HG03097 (cell line): ENCODE results near the gene KRTAP3-1.
"Not testable (repeated sequence)": the region's sequence is repeated elsewhere in the genome, so short reads cannot be mapped to it uniquely, and the experiment has no call there.

Experiments
- ATAC-seq: cut with Tn5 transposase; IDR thresholded peaks from one replicate; pipeline ENCODE4 v1.9.1; 2021; ENCODE audit not compliant: unreplicated experiment, low FRiP score

Gene KRTAP3-1

DNA sequence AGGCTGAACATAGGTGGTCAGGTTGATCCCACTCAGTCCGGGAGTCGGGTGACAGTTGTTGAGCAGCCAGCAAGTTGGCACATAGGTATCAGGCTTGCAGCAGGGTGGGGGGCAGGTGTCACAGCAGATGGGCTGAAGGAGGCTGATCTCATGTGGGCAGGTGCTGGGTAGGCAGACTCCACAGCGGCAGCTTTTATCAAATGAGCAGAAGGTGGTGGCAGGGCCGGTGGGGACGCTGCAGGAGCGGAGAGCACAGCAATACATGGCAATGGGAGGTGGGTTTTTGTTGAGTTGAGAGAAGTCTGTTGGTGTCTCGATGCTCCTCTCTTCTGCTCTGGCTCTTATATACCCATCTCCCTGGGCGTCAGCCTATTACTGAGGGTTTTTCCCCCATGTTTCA is at the start of gene KRTAP3-1:
Gene KRTAP3-1 (minus strand): TSS at position 318 of the 400 bp plus-strand sequence. CDS start 54 bp downstream, at position 264.
- no peak for ATAC-seq

DNA sequence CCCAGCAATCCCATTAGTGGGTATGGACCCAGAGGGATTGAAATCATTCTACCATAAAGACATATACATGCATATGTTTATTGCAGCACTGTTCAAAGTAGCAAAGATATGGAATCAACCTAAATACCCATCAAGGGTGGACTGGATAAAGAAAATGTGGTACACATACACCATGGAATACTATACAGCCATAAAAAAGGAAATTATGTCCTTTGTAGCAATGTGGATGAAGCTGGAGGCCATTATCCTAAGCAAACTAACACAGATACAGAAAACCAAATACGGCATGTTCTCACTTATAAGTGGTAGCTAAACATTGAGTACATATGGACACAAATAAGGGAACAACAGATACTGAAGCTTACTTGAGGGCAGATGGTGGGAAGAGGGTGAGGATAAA is 48.6 kb upstream of the KRTAP3-1 start:
- ATAC-seq = no peak

DNA sequence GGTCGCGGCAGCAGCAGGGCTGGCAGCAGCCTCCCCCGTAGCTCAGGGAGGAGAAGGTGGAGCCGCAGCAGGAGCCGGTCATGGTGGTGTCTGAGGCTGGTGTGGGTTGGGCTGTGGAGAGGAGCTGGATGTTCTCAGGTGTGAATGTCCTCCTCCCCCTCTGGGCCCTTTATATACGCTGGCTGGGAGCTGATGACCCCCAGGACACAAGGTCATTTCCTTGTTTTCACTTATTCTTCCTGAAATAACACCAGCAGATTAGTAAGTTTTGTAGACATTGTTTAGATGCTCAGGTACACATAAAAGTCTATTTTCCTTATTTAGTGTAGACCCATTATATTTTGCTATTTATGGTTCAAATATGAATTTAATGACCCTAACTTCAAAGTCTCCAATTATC is 46.2 kb upstream of the KRTAP3-1 start, which contains the start of gene KRTAP2-2:
Gene KRTAP2-2 (minus strand): TSS at position 101 of the 400 bp plus-strand sequence. CDS start 19 bp downstream, at position 82.
- ATAC-seq = not testable (repeated sequence)

DNA sequence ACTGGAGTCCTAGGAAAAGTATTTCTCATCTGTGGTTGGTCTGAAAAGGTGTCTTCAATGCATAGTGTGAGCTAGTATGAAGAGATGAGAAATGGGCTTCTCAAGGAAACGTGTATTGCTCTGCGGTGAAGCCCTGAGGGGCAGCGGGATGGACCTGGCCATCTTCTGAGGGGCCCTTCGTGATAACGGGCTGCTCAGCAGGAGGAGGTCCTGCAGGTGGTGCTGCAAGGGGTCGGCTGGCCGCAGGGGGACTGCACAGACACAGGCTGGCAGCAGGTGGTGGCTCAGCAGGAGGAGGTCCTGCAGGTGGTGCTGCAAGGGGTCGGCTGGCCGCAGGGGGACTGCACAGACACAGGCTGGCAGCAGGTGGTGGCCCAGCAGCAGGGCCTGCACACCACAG is 45.6 kb upstream of the KRTAP3-1 start:
- ATAC-seq = not testable (repeated sequence)

DNA sequence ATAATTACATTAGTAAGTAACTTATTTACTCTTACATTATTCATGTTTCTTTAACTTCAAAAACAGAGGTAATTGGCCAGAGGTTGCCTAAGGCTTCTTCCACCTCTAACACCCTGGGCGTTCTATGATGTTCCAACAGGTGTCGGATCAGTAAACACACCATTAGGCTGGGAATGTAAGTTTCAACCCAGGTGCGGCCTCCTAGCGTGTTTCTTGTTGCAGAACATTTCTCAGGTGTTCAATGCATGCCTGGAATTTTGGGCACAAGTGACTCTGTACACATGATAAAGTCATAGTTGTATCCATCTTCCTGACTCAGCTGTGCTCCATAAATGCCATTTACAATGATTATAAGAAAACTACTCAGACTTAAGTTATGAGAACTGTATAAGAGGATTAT is 45.1 kb upstream of the KRTAP3-1 start:
- no peak for ATAC-seq

- no peak for ATAC-seq
Measured at GRCh38 chr17:41052566-41052965, 43.6 kb upstream of the KRTAP3-1 start.

DNA sequence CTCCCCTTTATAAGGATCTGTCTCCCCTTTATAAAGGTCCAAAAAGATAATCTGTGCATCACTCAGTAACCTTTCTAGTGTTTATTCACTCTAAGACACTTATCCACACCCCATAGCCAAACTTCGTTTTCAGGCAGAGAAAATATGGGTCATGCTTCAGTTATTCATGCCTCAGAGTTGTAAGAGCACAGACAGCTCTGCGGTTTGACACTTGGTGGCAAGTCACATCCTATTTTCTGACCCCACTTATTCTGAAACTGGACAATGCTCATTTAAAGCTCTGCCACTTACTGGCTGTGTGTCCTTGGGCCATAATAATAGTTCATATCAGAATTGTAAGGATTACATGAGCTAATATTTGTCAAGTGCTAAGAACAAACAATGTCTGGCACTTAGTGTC is 40.2 kb upstream of the KRTAP3-1 start:
- no peak for ATAC-seq

DNA sequence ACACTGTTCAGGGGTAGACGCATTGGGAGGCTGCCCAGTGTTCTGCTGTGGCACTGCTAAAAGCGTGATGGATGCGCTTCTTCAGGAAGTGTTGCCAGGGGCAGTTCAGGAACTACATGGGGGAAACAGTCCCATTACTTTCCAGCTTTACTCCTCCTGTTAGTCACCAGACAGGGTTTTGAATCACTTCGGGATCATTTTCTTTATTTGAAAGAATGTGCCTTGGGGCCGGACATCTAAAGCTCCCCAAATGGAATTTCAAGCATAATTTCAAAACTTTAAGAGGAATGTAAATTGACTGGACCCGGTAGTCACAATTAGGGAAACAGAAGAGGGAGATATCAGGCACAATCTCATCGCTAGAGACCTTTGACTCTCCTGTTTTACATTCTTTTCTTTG is 39.5 kb upstream of the KRTAP3-1 start:
- ATAC-seq = no peak

DNA sequence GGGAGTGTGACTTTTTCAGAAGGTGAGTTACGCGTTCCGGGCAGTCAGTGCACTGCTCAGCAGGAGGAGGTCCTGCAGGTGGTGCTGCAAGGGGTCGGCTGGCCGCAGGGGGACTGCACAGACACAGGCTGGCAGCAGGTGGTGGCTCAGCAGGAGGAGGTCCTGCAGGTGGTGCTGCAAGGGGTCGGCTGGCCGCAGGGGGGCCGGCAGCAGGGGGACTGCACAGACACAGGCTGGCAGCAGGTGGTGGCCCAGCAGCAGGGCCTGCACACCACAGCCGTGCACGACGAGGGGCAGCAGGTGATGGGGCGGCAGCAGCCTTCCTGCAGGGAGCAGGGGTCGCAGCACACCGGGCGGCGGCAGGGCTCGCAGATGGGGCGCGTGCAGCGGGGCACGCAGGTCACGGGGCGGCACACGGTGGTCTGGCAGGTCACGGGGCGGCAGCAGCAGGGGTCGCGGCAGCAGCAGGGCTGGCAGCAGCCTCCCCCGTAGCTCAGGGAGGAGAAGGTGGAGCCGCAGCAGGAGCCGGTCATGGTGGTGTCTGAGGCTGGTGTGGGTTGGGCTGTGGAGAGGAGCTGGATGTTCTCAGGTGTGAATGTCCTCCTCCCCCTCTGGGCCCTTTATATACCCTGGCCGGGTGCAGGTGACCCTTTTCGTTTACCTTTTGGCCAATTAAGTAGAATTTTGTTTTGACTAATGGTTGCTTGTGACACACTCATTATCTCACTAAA is 38.0 kb upstream of the KRTAP3-1 start, which contains the start of gene KRTAP2-1:
Gene KRTAP2-1 (minus strand): TSS at position 582 of the 731 bp plus-strand sequence. CDS start 49 bp downstream, at position 533.
- not testable (repeated sequence) for ATAC-seq

DNA sequence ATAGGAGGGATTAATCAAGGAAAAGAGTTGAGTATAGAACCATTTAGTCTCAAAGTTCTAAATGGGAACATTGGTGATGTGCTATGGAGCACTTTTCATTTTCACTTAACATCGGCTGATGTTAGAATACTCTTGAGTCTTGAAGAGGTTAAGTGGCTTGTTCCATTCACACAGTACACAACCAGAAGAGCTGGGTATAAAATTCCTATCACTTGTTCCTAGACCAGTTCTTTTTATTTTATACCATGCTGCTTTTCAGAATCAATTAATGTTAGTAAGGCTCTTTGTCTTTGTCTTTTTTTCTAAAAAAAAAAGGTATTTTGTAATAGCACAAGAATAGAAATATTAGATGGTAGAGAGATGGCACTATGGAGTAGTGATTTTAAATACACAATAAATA is 34.0 kb upstream of the KRTAP3-1 start:
- no peak for ATAC-seq

- ATAC-seq = not testable (repeated sequence)
Measured at GRCh38 chr17:41040783-41041571, 32.0 kb upstream of the KRTAP3-1 start, which contains the start of gene KRTAP1-1. Gene KRTAP1-1 (minus strand): TSS chr17:41041450. CDS start chr17:41041397, 53 bp downstream.

DNA sequence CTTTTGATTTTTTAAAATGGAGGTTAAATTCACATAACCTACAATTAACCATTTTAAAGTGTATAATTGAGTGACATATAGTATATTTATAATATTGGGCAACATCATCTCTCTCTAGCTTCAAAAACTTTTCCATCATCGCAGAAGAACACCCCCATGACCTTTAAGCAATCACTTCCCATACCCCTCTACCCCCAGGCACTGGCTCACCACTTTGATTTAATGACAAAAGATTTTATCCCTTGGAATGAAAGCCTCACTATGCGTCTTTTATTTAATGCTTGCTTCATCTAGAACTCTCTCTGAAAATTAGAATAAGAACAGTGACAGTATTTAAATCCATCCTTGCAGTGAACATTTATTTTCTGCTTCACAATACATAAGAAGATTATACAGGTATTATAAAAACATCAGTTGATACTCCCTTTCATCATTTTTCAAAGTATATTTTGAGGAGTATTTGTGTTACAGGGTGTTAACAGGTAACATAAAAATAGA is 29.0 kb upstream of the KRTAP3-1 start:
- ATAC-seq = no peak

DNA sequence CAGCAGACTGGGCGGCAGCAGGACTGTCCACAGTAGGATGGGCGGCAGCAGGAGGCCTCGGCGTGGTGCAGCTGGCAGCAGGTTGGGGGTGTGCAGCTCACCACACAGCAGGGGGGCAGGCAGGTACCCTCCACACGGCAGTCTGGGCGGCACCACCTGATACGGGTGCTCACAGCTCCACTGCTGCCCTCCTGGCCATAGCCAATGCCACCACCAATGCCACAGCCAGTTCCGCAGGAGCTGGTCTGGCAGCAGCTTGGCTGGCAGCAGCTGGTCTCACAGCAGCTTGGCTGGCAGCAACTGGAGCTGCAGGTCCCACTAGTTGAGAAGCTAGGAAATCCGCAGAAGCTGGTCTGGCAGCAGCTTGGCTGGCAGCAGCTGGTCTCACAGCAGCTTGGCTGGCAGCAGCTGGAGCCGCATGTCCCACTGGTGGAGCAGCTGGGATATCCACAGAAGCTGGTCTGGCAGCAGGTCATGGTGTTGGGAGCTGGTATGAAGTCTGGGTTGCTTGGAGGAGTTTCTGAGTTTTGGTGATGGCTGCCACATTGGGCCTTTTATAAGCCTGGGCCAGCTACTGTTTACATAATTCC is 25.5 kb upstream of the KRTAP3-1 start, which contains the start of gene KRTAP1-3:
Gene KRTAP1-3 (minus strand): TSS at position 529 of the 590 bp plus-strand sequence. CDS start 53 bp downstream, at position 476.
- ATAC-seq = not testable (repeated sequence)

GRCh38 chr17:41029633-41030245 is 20.8 kb upstream of the KRTAP3-1 start, which contains the start of gene KRTAP1-4:
Gene KRTAP1-4 (minus strand): TSS chr17:41030195. CDS start chr17:41030078, 117 bp downstream.
- ATAC-seq = no peak

- ATAC-seq = no peak
Measured at GRCh38 chr17:41026715-41027471, 18.0 kb upstream of the KRTAP3-1 start, which contains the start of gene KRTAP1-5. Gene KRTAP1-5 (minus strand): TSS chr17:41027208. CDS start chr17:41027155, 53 bp downstream.

GRCh38 chr17:41024697-41025096 is 15.8 kb upstream of the KRTAP3-1 start:
- ATAC-seq = no peak

DNA sequence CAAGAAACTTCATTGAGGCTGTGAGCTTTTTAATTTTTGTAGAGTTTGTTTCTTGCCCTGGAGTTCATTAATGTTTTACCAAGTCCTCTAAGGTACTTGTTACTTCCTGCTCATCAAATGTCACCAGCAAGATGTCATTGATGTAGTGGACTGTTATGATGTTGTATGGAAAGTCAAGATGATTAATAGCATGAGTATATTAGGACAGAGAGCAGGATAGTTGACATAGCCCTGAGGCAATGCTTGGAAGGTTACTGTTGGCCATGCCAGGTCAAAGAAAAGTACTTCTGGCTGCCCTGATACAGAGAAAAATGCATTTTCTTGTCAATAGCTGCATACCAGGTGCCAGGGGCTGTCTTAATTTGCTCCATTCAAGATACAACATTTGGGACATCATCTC is 11.4 kb upstream of the KRTAP3-1 start:
- no peak for ATAC-seq

GRCh38 chr17:41019415-41019814 is 10.5 kb upstream of the KRTAP3-1 start:
- no peak for ATAC-seq

DNA sequence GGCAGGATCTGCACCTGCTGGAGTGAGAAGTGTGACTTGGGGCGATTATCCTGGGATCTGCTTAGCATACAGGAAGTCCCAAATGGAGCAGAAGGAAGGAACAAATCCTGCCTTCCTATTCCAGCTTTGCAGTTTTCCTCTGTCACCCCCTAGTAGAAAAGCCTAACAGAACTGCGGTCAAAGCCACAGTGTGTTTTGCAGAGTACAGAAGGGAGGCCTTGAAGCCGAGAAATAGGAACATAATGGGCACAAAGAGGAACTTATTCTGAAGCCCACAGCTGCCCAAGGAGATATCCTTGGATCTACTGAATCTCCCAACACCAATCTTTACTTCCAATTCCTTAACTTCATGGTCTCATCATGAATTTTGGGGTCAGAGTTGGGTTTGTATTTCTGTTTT is 9.6 kb upstream of the KRTAP3-1 start:
- ATAC-seq = no peak
